Measurements from ENCODE around the gene SDK2.

- TF ChIP-seq POLR2A (IDR thresholded peaks at IDR 0.05; ENCODE audit: control extremely low read depth in 1 of 2, low read depth in 2 of 2, low read length in 2 of 2) (no peak), CEBPB (IDR thresholded peaks at IDR 0.05; ENCODE audit: low read depth, low read length) (no peak), EP300 (IDR thresholded peaks at IDR 0.05; ENCODE audit: borderline replicate concordance in 1 of 2, low read depth in 2 of 2, low read length in 2 of 2) (no peak), JUN (IDR thresholded peaks at IDR 0.05; ENCODE audit: low read depth, low read length) (no peak), RNF2 (IDR thresholded peaks at IDR 0.05; ENCODE audit: borderline replicate concordance, low read depth, low read length, missing control alignments, poor library complexity, severe bottlenecking) (no peak)
- TF ChIP-seq, protein P1, sequence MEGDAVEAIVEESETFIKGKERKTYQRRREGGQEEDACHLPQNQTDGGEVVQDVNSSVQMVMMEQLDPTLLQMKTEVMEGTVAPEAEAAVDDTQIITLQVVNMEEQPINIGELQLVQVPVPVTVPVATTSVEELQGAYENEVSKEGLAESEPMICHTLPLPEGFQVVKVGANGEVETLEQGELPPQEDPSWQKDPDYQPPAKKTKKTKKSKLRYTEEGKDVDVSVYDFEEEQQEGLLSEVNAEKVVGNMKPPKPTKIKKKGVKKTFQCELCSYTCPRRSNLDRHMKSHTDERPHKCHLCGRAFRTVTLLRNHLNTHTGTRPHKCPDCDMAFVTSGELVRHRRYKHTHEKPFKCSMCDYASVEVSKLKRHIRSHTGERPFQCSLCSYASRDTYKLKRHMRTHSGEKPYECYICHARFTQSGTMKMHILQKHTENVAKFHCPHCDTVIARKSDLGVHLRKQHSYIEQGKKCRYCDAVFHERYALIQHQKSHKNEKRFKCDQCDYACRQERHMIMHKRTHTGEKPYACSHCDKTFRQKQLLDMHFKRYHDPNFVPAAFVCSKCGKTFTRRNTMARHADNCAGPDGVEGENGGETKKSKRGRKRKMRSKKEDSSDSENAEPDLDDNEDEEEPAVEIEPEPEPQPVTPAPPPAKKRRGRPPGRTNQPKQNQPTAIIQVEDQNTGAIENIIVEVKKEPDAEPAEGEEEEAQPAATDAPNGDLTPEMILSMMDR (IDR thresholded peaks at IDR 0.05; ENCODE audit: control extremely low read depth in 1 of 3, insufficient read depth in 1 of 3, low read depth in 1 of 3, low read length in 3 of 3) = no peak
Measured at GRCh38 chr17:73591296-73592078, 52.8 kb downstream of the SDK2 start.
